GM04503 (cell line): ENCODE measurements around the gene DPM3.
"Not testable (repeated sequence)": the region's sequence is repeated elsewhere in the genome, so short reads cannot be mapped to it uniquely, and the experiment has no call there.

Experiments used
- DNase-seq: peaks from one replicate; pipeline ENCODE4 v3.0.0-alpha.2; 2012; ENCODE audit warnings: low read depth

Gene DPM3

DNA sequence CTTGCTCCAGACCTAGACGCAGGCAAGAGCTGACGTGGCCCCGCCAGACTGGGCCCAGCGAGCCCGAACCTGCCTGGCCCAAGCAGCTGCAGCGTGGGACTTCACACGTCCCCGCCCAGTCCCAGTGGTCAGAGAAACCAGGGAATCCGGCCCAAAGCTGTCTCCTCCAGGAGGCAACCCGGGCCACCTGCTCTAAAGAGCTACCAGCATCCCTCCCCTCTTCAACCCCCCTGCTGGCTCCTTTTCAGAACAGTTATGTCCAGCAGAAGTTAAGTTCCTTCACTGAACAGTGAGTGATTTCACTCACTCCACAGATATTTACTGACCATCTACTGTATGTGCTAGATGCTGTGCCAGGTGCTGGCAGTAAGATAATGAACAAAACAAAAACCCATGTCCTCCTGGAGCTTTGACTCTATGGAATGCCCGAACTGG, 14.8 kb downstream of the DPM3 start:
- DNase-seq = no peak

DNA sequence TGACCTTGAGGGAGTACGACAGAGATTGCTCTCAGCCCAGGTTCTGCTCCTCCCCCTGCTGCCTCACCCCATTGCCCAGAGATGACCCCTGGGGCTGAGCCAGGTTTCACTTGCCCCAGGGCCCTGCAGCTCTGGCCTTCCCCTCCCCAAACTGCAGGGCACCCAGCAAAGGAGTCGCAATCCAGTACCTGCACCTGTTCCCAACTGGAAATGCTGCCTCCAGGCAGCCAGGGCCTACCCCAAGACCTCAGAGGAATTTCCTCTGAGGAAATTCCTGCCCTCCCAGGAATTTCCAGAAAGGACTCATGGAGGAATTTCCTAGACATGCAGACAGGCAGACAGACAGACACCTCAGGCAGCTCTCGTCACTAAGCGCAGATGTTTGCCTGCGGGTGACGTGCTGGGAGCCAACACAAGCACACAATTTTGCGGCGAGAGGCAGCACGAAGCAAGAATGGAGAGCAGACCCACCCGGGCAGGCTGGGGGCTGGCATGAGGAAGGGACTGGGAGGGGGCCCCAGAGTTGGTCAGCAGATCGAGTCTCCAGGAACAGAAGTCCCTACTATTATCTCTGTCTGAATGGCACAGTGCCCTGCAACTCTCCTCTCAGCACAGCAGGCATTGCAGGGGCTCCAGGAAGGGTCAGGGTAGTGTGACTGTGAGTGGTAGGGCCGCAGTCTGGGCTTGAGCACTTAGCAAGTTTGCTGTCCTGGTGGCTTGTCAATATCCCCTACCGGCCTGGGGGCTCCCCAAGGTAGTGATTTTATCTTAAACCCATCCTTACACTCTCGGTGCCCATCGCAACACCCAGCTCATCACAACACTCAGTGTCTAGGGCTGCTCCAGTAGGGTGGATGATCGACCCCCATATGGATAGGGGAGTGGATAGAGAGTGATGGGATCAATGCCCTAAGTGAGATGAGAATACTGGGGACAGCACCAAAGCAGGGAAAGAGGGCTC, 15.5 kb downstream of the DPM3 start:
- no peak for DNase-seq

DNA sequence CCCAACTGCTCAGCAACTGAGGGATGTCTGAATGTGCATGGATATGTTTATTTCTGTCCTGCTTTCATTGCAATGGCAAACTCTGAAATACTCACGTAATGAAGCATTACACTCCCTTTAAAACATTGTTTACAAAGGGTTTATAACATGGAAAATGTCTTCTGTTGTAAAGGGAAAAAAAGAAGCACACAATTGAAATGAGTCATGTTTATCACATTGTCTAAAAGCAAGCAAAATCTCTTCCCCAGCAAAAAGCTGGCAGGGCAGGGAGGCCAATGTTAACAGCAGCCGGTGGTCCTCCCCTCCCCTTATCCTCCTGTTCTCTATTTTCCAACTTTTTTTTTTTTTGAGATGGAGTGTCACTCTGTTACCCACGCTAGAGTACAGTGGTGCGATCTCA, 16.5 kb downstream of the DPM3 start:
- DNase-seq = no peak

DNA sequence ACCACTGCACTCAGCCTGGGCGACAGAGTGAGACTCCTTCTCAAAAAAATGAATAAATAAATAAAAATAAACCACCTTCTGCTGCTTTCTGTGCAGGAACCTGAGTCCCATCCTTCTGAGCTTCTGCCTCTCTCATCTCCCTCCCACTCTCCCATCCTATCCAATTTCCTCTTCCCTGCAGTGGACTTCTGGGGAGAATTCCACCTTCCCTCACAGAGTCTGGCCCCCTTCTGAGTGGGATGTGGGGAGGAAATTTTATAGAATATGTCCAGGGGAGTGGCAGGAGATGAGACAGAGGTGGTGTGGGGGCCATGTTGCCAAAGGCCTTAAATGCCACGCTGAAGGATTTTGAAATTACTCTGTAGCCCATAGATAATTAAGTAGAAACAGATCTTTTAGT, 18.0 kb downstream of the DPM3 start:
- DNase-seq = no peak

DNA sequence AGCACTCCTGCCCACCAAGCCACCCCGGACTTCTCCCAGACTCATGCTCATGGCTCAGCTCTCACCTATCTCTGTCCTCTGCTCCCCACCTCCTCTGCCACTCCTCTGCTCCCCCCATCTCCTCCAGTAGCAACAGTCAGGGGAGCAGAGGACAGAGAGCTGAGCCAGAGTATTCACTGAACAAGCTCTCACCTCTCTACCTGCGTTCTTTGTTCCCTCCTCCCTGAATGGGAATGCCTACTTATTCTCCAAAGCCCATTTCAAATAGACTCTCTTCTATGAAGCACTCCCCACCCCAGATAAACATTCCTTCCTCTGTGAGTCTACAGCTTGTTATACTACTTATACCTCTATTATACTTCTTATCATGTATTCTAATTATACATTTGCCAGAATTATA, 19.1 kb downstream of the DPM3 start:
- DNase-seq = no peak

DNA sequence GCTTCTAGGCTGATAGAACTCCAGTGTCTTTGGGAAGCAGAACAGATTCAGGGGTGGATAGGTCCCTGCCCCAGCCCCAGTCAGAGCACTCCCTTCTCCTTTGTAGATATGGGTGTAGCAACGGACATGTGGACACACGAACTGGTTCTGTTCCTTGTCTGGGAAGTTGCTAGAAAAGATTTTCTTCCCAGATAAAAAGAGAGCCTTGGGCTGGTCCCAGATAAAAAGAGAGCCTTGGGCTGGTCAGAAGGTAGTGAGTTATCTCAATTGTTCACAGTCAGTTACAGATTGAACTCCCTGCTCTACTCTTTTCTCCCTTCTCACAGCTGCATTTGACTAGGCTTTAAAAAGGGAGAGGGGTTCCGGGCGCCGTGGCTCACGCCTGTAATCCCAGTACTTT, 20.1 kb downstream of the DPM3 start:
- DNase-seq = no peak

DNA sequence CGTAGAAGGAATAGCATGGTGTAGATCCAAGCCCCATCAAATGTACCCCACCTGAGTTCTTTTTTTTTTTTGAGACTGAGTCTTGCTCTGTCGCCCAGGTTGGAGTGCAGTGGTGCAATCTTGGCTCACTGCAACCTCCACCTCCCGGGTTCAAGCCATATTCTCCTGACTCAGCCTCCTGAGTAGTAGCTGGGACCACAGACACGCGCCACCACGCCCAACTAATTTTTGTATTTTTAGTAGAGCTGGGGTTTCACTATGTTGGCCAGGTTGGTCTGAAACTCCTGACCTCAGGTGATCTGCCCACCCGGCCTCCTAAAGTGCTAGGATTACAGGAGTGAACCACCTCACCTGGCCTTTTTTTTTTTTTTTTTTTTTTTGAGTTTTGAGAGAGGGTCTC, 22.2 kb downstream of the DPM3 start:
- DNase-seq = not testable (repeated sequence)

DNA sequence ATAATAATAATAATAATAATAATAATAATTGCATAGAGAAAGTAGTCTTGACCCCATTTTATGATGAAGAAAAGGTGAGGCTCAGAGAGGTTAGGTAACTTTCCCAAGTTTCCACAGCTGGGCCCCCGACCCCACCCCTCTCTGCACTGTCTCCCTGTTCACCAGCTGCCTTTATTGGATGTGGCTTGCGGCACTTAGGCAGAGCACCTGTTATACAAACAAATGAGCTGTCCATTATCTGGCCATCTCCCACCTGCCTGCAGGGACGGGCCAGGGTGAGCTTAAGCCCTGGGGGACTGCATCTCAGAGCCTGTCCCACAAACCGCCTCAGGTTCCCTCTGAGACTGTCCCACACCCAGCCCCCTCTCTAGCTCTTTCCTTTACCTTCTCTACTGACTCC, 22.7 kb downstream of the DPM3 start:
- DNase-seq = no peak

DNA sequence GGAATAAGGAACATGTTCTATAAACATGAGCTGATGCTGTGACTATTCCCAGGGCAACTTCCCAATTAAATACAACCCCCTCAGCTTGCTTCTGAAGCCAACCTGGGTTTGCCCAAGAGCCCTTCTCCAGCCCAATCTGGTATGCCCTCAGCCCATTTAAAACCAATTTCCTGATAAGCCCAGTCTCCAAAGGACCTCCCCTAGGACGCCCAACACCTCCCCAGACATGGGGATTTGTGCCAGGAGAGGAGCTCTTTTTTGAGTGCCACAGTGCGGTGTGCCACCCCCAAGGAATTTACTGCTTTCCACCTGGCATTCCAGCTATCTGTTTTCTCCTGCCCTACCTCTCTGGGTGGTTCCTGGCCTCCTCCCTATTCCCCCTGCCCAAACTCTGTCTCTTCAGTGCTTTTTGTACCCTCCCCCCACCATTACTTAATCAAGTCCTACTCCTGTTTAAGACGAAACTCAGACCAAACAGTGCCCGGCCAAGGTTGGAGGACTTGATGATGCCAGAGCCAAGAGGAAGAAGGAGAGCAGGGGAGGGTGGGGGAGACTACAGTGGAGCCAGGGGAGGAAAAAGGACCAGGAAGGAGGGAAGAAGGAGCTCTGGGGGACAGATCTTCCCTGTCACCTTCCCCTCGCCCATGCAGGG, 24.1 kb downstream of the DPM3 start:
- DNase-seq = no peak

DNA sequence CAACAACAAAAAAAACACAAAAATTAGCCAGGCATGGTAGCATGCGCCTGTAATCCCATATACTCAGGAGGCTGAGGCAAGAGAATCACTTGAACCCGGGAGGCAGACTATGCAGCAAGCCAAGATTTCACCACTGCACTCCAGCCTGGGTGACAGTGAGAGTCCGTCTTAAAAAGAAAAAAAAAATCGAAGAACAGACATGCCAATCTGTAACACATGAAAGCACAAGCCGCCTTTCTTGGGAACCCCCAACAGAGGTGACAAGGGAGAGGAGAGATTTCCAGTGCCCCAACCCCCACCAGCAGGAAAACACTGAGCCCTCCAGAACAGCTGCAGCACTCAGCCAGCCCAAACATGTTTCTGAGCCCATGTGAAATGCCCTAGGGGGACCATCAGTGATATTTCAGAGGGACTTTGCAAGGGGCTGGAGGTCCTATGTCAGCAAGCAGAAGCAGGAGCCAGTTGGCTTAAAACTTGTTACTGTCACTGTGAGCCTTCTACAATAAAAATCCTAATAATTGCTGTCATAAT, 26.8 kb downstream of the DPM3 start:
- DNase-seq = no peak

DNA sequence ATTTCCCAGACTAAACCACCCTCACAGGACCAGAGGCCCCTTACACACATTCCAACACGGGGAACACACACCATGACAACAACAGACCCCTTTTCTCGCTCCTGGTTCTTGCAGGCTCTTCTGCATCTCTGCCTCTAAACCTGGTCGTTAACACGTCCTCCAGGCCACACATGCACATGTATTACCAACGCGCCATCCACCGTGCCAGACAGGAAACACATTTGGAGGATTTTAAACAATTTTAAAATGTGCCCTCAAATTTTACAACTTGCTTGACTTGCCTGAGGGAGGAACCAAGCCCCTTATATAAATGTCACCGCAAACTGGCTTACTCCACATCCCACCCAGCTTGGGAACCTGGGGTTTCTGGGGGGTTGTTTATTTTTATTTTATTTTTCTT, 29.5 kb downstream of the DPM3 start:
- no peak for DNase-seq

DNA sequence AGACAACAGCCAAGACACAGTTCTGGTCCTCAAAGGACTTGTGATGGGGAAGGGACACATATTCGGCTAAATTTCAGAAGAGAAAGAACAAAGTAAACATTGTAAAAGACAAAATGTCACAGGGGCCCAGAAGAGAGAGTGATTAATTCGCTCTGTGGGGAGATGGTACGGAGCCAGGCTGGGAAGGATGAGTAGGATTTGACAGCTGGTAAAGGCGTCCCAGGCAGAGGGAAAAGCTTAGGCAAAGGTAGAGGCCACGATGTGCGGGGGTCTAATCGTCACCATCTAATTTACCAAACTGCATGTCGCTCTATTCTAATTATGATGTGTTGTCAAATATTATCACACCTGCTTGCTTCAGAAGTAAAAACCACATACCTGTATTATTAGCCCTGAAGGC, 29.9 kb downstream of the DPM3 start:
- no peak for DNase-seq

DNA sequence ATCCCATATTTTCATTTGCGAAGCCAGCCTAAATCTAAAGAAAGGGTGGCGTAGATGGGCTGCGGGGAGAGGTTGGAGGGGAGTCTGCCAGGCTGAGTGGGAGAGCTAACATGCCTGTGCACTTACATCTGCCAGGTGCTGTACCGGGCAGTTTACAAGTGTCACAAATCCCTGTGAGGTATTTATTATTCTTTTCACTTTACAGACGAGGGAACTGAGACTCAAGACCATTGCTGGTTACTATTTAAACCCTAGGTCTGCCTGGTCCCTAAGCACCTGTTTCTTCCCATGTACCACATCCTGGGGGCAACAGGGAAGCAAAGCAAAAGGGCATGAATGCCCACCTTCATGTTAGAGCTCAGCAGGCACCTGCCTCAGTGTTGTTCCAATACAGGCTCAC, 32.0 kb downstream of the DPM3 start:
- DNase-seq = no peak

DNA sequence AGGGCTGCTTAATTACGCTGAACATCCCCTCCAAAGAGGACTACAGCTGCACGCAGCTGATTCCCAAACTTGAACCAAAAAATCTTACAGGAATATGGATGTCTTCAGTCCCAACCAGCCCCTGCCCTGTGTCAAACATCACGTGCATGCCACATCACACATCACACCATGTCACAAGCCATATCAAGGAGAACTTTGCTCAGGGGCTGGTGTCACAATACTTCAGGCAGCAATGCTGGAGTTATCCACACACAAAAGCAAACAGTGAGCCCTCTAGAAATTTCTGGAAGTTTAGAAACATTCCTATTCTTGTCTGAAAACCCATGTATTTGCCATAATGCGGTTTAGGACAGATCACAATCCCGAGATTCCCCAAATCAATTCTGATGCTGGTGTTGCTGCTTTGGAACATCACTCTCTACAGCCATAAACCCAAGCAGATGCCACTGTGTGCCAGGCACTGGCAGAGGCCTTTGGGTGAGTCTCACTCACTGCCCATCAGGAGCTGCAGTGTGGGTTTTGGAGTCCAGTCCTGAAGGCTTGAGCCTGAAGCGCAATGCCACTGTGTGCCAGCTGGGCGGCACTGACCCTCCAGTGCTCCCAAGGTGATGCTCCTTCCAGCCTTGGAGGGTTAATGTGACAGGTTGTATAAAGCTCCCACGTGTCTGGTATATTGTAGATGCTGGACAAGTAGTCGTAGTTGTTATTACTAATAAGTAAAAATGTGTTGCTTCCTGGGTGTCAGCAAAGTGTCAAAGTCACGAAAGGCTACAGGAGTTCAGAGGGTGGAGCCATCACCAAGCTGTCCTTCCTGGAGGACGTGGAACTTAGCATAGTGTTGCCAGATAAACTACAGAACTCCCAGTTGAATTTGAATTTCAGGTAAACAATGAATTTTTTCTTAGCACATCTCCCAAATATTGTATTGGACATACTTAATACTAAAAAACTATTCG, 32.7 kb downstream of the DPM3 start:
- no peak for DNase-seq

DNA sequence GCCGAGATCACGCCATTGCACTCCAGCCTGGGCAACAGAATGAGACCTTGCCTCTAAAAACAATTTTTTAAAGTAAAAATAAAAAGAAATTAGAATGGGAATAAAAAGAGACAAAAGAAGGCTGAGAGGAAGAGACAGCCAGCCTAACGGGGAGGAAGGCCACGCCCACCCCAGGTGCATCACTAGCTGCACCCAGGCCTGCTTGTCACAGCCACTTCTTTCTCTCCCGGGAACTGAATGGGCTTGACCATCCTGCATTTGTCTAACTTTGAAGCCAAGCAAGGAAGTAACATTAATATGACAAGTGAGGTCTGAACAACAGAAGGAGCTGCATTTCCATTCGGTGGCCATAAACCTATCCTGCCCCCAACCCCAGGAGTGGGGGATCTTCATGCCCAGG, 33.5 kb downstream of the DPM3 start:
- no peak for DNase-seq

DNA sequence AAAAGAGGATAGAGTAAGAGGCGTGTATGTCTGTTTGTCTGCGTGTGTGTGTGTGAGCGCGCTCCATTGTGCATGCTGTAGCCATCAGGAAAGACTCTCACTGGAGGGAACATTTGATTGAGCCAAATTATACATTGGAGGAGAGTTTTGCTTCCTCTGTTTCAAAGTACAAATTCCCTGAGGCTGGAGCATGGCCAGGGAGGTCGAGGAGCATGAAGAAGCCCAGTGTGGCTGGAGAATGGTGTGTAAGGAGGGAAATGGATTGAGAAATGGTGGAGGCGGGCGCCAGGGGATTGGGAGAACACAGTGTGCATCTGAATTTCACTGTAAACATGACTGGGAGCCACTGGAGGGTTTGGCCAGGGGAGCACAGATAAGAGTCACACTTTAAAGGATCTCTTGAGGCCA, 34.7 kb downstream of the DPM3 start:
- no peak for DNase-seq

DNA sequence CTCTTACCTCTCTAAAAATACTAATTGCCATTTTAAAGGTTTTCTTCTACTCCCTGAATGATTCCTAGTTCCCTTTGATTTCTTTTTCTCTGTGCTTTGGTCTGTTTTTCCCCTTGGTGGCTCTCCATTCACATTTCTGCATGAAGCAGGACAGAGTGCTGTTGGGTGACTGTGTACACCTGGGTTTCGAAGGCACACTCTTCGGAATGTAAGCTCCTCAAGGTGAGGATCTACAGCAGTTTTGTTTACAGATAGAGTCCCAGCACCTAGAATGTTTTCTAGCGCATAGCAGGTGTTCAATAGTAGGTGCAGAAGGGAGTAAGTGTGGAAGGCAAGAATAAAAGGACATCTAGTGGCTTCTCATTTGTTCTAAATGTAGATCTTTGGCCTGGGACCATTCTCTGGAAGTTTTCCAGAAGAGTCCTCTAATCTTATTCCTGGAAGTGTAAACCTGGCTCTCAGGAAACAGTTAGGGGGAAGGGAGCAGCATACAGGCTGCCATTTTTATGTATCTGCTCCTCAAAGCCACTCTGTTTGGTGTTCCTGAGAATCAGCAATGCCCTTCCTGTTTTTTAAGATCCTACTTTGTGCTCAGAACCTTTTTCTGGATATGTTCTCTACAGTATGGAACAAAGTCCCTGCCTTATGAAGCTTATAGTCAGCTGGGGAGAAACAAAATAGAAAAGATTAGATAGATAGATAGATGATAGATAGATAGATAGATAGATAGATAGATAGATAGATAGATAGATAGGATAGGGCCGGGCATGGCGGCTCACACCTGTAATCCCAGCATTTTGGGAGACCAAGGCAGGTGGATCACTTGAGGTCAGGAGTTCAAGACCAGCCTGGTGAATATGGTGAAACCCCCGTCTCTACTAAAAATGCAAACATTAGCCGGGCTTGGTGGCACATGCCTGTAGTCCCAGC, 35.5 kb downstream of the DPM3 start:
- no peak for DNase-seq

DNA sequence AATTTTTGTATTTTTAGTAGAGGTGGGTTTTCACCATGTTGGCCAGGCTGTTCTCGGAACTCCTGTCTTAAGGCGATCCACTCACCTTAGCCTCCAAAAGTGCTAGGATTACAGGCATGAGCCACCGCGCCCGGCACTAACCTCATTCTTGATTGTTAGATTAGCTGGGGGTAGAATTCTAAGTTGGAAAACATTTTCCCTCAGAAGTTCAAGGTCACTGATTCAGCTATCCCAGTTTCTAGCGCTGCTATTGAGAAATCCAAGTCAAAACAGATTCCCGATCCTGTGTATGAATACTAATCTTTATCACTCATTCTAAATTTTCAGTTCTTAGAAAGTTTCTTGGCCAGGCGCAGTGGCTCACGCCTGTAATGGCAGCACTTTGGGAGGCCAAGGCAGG, 37.0 kb downstream of the DPM3 start:
- DNase-seq = no peak

DNA sequence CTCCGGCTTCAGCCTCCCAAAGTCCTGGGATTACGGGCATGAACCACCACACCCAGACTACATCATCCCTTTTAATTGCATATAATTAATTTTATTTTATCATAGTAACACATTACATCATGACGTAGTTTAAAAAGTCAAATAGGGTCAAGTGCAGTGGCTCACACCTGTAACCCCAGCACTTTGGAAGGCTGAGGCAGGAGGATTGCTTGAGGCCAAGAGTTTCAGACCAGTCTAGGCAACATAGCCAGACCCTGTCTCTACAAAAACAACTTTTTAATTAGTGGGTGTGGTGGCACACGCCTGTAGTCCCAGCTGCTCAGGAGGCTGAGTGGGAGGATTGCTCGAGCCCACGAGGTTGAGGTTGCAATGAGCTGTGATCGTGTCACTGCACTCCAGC, 41.0 kb downstream of the DPM3 start:
- DNase-seq = no peak

DNA sequence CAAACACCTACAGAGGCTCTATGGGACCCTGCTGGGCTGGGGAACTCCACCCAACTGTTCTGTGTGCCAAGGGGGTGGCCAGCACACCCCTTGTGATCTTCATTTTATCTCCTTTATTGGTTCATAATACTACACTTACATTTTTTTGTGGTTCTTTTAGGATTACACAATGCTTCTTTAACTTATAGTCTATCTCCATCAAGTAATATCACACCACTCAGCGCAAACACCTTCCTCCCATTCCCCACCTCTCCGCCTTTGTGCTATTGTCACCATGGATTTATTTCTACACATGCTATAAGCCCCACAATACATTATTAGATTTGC, 45.7 kb downstream of the DPM3 start:
- DNase-seq = no peak
